AG08395 (cell line): ENCODE measurements around the gene BCL11A.
"Not testable (repeated sequence)": the region's sequence is repeated elsewhere in the genome, so short reads cannot be mapped to it uniquely, and the experiment has no call there.

Source experiments
- DNase-seq: peaks from one replicate; pipeline ENCODE4 v3.0.0; 2012; ENCODE audit warnings: mixed read lengths, low spot score

BCL11A gene

GRCh38 chr2:60432035-60432601, 121.3 kb downstream of the BCL11A start:
- DNase-seq = no peak

GRCh38 chr2:60429681-60430080, 123.8 kb downstream of the BCL11A start:
- DNase-seq = no peak

- no peak for DNase-seq
Measured at GRCh38 chr2:60426880-60427279, 126.6 kb downstream of the BCL11A start.

- no peak for DNase-seq
Measured at GRCh38 chr2:60426341-60426740, 127.1 kb downstream of the BCL11A start.

GRCh38 chr2:60424233-60424632, 129.2 kb downstream of the BCL11A start:
- no peak for DNase-seq

- no peak for DNase-seq
Measured at GRCh38 chr2:60423505-60423904, 129.9 kb downstream of the BCL11A start.

GRCh38 chr2:60422826-60423483, 130.5 kb downstream of the BCL11A start:
- no peak for DNase-seq

- DNase-seq = not testable (repeated sequence)
Measured at GRCh38 chr2:60417210-60417609, 136.2 kb downstream of the BCL11A start.

- DNase-seq = no peak
Measured at GRCh38 chr2:60416221-60417008, 137.0 kb downstream of the BCL11A start.

- no peak for DNase-seq
Measured at GRCh38 chr2:60415814-60416213, 137.6 kb downstream of the BCL11A start.

GRCh38 chr2:60414495-60415138, 138.8 kb downstream of the BCL11A start:
- DNase-seq = peak; percentile 19

- no peak for DNase-seq
Measured at GRCh38 chr2:60413814-60414168, 139.7 kb downstream of the BCL11A start.

- DNase-seq = no peak
Measured at GRCh38 chr2:60413069-60413813, 140.2 kb downstream of the BCL11A start.

- no peak for DNase-seq
Measured at GRCh38 chr2:60412620-60413019, 140.8 kb downstream of the BCL11A start.

- DNase-seq = no peak
Measured at GRCh38 chr2:60412027-60412426, 141.4 kb downstream of the BCL11A start.

- DNase-seq = no peak
Measured at GRCh38 chr2:60411295-60411694, 142.2 kb downstream of the BCL11A start.

GRCh38 chr2:60410456-60411146, 142.9 kb downstream of the BCL11A start:
- DNase-seq = no peak

GRCh38 chr2:60409531-60409871, 144.0 kb downstream of the BCL11A start:
- no peak for DNase-seq

GRCh38 chr2:60408811-60409530, 144.5 kb downstream of the BCL11A start:
- no peak for DNase-seq

GRCh38 chr2:60408207-60408606, 145.2 kb downstream of the BCL11A start:
- no peak for DNase-seq

GRCh38 chr2:60407398-60407797, 146.1 kb downstream of the BCL11A start:
- DNase-seq = no peak
